ENCODE measurements around the gene NAB2. TPM values are rescaled to one million over a fixed set of nuclear protein-coding genes. Genes with fewer than 3 reads are reported as not detected.
A peak's percentile ranks its signal among the peaks of the same experiment; 100 is the strongest.
"Not testable (repeated sequence)": the region's sequence is repeated elsewhere in the genome, so short reads cannot be mapped to it uniquely, and the experiment has no call there.

Gene NAB2
- total and polyA plus RNA-seq, 12 donors, result 9.5 to 20.2 (median 13.1) TPM

DNA sequence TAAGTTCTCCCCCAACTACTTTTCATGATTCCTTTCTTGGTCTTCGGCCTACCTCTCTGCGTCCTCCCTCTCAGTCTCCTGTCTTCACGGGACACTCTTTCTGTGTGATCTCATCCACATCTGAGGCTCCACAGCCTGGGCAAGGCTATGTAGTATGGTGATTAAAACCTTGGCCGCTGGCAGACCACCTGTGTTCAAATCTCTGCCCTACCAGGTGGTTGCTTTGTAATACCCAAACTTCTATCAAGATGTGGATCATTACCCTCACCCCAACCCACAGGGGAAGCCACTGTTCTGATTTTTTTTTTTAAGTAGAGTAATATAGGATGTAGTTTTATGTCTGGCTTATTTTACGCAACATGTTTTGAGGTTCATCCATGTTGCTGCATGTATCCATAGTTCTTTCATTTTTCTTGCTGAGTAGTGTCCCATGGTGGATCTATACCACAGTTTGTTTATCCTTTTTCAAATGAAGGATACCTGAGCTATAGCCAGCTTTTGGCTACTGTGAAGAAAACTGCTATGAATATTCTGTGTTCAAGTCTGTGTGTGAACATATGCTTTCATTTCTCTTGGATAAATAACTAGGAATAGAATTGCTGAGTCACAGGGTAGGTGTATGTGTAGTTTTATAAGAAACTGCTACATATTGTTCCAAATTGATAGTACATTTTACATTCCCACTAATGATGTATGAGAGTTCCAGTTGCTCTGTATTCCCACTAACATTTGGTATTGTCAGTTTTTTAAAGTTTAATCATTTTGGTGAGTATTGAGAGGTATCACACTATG lies 30.6 kb downstream of the NAB2 start:
- TF ChIP-seq, protein P1, sequence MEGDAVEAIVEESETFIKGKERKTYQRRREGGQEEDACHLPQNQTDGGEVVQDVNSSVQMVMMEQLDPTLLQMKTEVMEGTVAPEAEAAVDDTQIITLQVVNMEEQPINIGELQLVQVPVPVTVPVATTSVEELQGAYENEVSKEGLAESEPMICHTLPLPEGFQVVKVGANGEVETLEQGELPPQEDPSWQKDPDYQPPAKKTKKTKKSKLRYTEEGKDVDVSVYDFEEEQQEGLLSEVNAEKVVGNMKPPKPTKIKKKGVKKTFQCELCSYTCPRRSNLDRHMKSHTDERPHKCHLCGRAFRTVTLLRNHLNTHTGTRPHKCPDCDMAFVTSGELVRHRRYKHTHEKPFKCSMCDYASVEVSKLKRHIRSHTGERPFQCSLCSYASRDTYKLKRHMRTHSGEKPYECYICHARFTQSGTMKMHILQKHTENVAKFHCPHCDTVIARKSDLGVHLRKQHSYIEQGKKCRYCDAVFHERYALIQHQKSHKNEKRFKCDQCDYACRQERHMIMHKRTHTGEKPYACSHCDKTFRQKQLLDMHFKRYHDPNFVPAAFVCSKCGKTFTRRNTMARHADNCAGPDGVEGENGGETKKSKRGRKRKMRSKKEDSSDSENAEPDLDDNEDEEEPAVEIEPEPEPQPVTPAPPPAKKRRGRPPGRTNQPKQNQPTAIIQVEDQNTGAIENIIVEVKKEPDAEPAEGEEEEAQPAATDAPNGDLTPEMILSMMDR (IDR thresholded peaks at IDR 0.05), result no peak
- Histone ChIP-seq H3K4me1 (peaks cover 0 to 21% (median 0%) of the 10 kb centered on the region in 9 donors), H3K9me3 (no peaks in the 10 kb centered on the region), H3K36me3 (no peaks in the 10 kb centered on the region), H3K27me3 (no peaks in the 10 kb centered on the region), H3K27ac (peak overlapping the region in 2 of 10 donors; percentile 7 to 65), H3K4me3 (no peak overlapping the region)
- WGBS, 2 donors, result 84 to 88% methylated on average over 5 of the region's 5 CpGs
- intact Hi-C loops (cut with DNase I), result loop anchor here in 1 of 10 donors (10.0 kb wide), 1 partner anchor 105 kb away; the partner anchor contains the start of gene TAC3
- ATAC-seq, result peak in 1 of 8 donors; percentile 6
- no peak for DNase-seq

DNA sequence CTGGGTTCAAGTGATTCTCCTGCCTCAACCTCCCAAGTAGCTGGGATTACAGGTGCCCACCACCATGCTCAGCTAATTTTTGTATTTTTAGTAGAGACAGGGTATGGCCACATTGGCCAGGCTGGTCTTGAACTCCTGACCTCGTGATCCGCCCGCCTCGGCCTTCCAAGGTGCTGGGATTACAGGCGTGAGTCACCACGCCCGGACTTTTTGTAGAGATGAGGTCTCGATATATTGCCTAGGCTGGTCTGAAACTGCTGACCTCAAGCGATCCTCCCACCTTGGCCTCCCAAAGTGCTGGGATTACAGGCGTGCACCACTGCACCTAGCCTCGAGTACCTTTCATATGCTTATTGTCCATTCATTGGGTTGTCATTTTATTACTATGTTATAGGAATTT lies 31.8 kb downstream of the NAB2 start:
- DNase-seq; H3K27ac ChIP-seq; intact Hi-C loops (cut with DNase I); ATAC-seq; H3K4me3 ChIP-seq; H3K36me3 ChIP-seq; H3K9me3 ChIP-seq; H3K27me3 ChIP-seq: not testable (repeated sequence)
- peaks cover 0 to 21% (median 0%) of the 10 kb centered on the region in 9 donors for H3K4me1 ChIP-seq
- 90 to 97% methylated on average over 11 of the region's 11 CpGs for WGBS, 2 donors

DNA sequence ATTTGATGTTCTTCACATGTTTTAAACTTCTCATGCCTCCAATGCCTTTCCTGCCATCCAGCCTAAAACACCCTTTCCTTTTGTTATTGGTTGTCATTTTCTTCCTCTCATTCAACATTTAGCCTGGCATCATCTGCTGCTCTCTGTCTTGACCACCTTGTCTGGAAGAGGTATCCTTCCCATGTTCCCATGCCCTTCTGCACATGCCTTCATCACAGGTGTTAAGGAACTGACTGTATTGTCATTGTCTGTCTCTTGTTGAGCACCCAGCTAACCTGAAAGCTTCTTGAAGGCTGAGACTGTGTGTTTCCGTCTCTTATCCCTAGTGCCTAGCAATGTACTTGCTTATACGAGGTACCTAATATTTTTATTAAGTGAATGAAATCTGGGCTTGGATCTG lies 34.9 kb downstream of the NAB2 start:
- ATAC-seq (no peak), DNase-seq (no peak)
- no peak overlapping the region for H3K4me3 ChIP-seq
- H3K9me3 ChIP-seq, result no peaks in the 10 kb centered on the region
- no peak overlapping the region for H3K27ac ChIP-seq
- H3K36me3 ChIP-seq, result no peaks in the 10 kb centered on the region
- peaks cover 0 to 10% (median 0%) of the 10 kb centered on the region in 7 donors for H3K27me3 ChIP-seq
- 42 to 46% methylated on average over 2 of the region's 2 CpGs for WGBS, 2 donors
- H3K4me1 ChIP-seq, result peaks cover 0 to 24% (median 9%) of the 10 kb centered on the region in 9 donors
- TF ChIP-seq, protein P1 (IDR thresholded peaks at IDR 0.05), result no peak
- intact Hi-C loops (cut with DNase I), result loop anchor here in 9 of 10 donors (1.0 to 2.0 kb wide), 5 partner anchors 47 to 61 kb away; no protein-coding TSS in a partner anchor

DNA sequence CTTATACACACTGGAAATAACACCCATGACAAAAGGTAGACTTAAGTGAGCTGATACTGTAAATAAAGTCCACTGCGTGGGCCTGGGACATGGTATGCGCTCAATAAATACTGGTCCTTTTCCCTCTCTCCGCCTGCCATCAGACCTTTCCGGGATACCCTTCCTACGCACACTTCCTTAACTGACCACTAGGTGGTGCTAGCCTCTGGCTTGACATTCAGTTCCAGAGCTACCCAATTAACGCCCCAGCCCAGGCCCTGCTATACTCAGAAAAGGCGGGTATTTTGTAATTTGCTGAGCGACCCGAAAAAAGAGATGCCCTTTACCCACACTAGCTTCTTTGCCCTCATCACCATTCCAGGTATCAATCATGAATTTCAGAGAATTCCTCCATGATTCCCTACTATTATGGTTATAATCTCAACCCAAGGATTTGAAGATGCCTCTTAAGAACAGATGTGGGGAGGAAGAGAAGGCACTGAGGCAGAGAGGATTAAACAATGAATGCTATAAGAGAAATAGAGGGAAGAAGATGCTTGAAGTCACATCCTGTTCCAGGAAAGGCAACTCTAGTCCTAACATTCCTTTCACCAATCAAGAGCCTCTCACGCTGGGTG lies 35.5 kb downstream of the NAB2 start:
- H3K36me3 ChIP-seq, result no peaks in the 10 kb centered on the region
- TF ChIP-seq, protein P1 (IDR thresholded peaks at IDR 0.05), result peak; percentile 92 to 99 (median 97)
- H3K9me3 ChIP-seq, result no peaks in the 10 kb centered on the region
- H3K4me1 ChIP-seq, result peaks cover 0 to 22% (median 8%) of the 10 kb centered on the region in 9 donors
- H3K27ac ChIP-seq, result no peak overlapping the region
- no peak overlapping the region for H3K4me3 ChIP-seq
- peaks cover 0 to 15% (median 0%) of the 10 kb centered on the region in 7 donors for H3K27me3 ChIP-seq
- intact Hi-C loops (cut with DNase I), result loop anchor here in 9 of 10 donors (1.0 to 2.0 kb wide), 5 partner anchors 46 to 60 kb away; no protein-coding TSS in a partner anchor
- ATAC-seq, result peak in 2 of 8 donors; percentile 19 to 32
- 15 to 18% methylated on average over 10 of the region's 10 CpGs for WGBS, 2 donors
- peak in 1 of 2 donors; percentile 84 for DNase-seq

Measured in heart right ventricle (tissue), 16 donors.